ENCODE measurements around the gene ACTL6B. TPM values are rescaled to one million over a fixed set of nuclear protein-coding genes. Genes with fewer than 3 reads are reported as not detected.

ACTL6B gene
- total RNA-seq, 4 donors from 2014 or later: not detected

- H3K36me3 ChIP-seq: peaks cover 85% of the 10 kb centered on the region
- WGBS: 89% methylated on average over 16 of the region's 28 CpGs
- H3K9me3 ChIP-seq: no peaks in the 10 kb centered on the region
- no peak overlapping the region for H3K27ac ChIP-seq
- no peak for DNase-seq (ENCODE audit: low spot score in 2 of 2)
- H3K4me3 ChIP-seq: no peak overlapping the region
- TF ChIP-seq EP300 (IDR thresholded peaks at IDR 0.05): no peak
- no peak for TF ChIP-seq CTCF (IDR thresholded peaks at IDR 0.05)
- no peak for TF ChIP-seq POLR2AphosphoS5 (IDR thresholded peaks at IDR 0.05)
- no peak for TF ChIP-seq POLR2A (IDR thresholded peaks at IDR 0.05)
- H3K27me3 ChIP-seq: no peaks in the 10 kb centered on the region
- peaks cover 26% of the 10 kb centered on the region for H3K4me1 ChIP-seq
These were observed 26.9 kb upstream of the ACTL6B start for GRCh38 chr7:100682991-100683658.

DNA sequence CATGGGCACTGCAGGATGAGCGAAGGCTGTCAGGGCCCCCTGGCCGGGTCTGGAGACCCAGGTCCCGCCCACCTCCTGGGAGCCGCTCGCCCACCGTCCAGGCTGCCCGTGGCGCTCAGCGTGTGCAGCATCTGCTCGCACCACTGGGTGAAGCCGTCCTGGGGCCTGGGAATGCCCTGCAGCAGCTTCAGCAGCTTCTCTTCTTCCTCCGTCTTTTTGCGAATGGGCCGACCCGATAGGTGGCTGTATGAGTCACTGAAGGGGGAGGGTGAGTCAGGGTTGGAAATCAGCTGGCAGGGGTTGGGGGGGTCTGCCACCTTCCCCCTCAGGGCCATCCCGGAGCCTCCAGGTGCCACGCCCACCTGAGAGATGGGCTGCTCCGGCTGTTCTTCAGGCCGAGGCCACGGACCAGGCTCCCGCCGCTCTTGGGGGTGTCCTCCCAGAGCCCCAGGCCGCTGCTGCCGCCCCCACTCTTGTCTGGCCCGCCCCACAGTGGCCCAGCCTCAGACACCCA lies 26.0 kb upstream of the ACTL6B start:
- Histone ChIP-seq H3K27me3 (no peaks in the 10 kb centered on the region), H3K4me1 (peaks cover 29% of the 10 kb centered on the region), H3K36me3 (peaks cover 85% of the 10 kb centered on the region), H3K27ac (no peak overlapping the region), H3K9me3 (no peaks in the 10 kb centered on the region), H3K4me3 (no peak overlapping the region)
- WGBS: 80% methylated on average over 16 of the region's 25 CpGs
- no peak for DNase-seq (ENCODE audit: low spot score in 2 of 2)
- no peak for TF ChIP-seq EP300 (IDR thresholded peaks at IDR 0.05)
- TF ChIP-seq POLR2A (IDR thresholded peaks at IDR 0.05): no peak
- TF ChIP-seq POLR2AphosphoS5 (IDR thresholded peaks at IDR 0.05): no peak
- no peak for TF ChIP-seq CTCF (IDR thresholded peaks at IDR 0.05)

GRCh38 chr7:100681491-100682227 lies 25.4 kb upstream of the ACTL6B start:
- DNase-seq (ENCODE audit: low spot score in 2 of 2): no peak
- TF ChIP-seq POLR2AphosphoS5 (IDR thresholded peaks at IDR 0.05): no peak
- TF ChIP-seq CTCF (IDR thresholded peaks at IDR 0.05): no peak
- TF ChIP-seq POLR2A (IDR thresholded peaks at IDR 0.05): no peak
- no peak for TF ChIP-seq EP300 (IDR thresholded peaks at IDR 0.05)
- Histone ChIP-seq H3K36me3 (peaks cover 85% of the 10 kb centered on the region), H3K4me3 (no peak overlapping the region), H3K27ac (no peak overlapping the region), H3K9me3 (no peaks in the 10 kb centered on the region), H3K27me3 (no peaks in the 10 kb centered on the region), H3K4me1 (peaks cover 34% of the 10 kb centered on the region)
- WGBS: 79% methylated on average over 17 of the region's 29 CpGs

- peaks cover 79% of the 10 kb centered on the region for H3K36me3 ChIP-seq
- peaks cover 43% of the 10 kb centered on the region for H3K4me1 ChIP-seq
- H3K9me3 ChIP-seq: no peaks in the 10 kb centered on the region
- 76% methylated on average over 9 of the region's 18 CpGs for WGBS
- no peak for TF ChIP-seq POLR2AphosphoS5 (IDR thresholded peaks at IDR 0.05)
- H3K4me3 ChIP-seq: no peak overlapping the region
- DNase-seq (ENCODE audit: low spot score in 2 of 2): no peak
- H3K27me3 ChIP-seq: no peaks in the 10 kb centered on the region
- peak overlapping the region; percentile 50 for H3K27ac ChIP-seq
These were observed 24.5 kb upstream of the ACTL6B start for GRCh38 chr7:100680576-100681271.

GRCh38 chr7:100679927-100680575 lies 23.8 kb upstream of the ACTL6B start:
- TF ChIP-seq POLR2A (IDR thresholded peaks at IDR 0.05): no peak
- TF ChIP-seq POLR2AphosphoS5 (IDR thresholded peaks at IDR 0.05): peak in 1 of 3 donors; percentile 51
- TF ChIP-seq CTCF (IDR thresholded peaks at IDR 0.05): no peak
- TF ChIP-seq EP300 (IDR thresholded peaks at IDR 0.05): no peak
- Histone ChIP-seq H3K9me3 (no peaks in the 10 kb centered on the region), H3K36me3 (peaks cover 72% of the 10 kb centered on the region), H3K4me3 (no peak overlapping the region), H3K27me3 (no peaks in the 10 kb centered on the region), H3K27ac (peak overlapping the region; percentile 65), H3K4me1 (peaks cover 49% of the 10 kb centered on the region)
- WGBS: 42% methylated on average over 13 of the region's 13 CpGs
- peak in 1 of 2 donors; percentile 78 for DNase-seq (ENCODE audit: low spot score in 2 of 2)
